K562 (cell line): ENCODE measurements around the gene FUT8. TPM values are rescaled to one million over a fixed set of nuclear protein-coding genes. Genes with fewer than 3 reads are reported as not detected.

Experiments
- ATAC-seq: fragments of 200-7000 bp; cut with Tn5 transposase; 3 replicates; pipeline ENCODE4 v1.9.1; 2020; ENCODE audit warnings: moderate library complexity
- BruUV-seq: library from RNA; stranded (reverse); fragments of 400-500 nt; replicated peaks from 2 replicates; lab custom pipeline; 2021; lab: Mats Ljungman, UMichigan
- CTCF ChIA-PET: fragments of 300-600 bp; formaldehyde crosslinking; extraction: SDS; loops from one replicate; lab custom pipeline; 2021; ENCODE audit warnings: low intra/inter-chr PET ratio; lab: Yijun Ruan, JAX
- POLR2A ChIA-PET: fragments of 300-600, 350-650 bp; sonication (Branson Sonifier 250); formaldehyde crosslinking; extraction: SDS; loops from one replicate; lab custom pipeline; 2021; ENCODE audit warnings: antibody characterized with exemption, inconsistent platforms; lab: Yijun Ruan, JAX
- DNase-seq, 4 experiments: peaks; one replicate each; pipeline versions ENCODE4 v3.0.0 to v3.0.0-alpha.2; 2011 to 2018; ENCODE audit warnings: low spot score in 3 of 4, mixed read lengths in 3 of 4; ENCODE audit errors: extremely low read depth in 1 of 4
- FAIRE-seq: peaks from 2 replicates; lab custom pipeline; 2011; peaks lifted over from hg19 to GRCh38; lab: Jason Lieb, UNC
- H2AFZ ChIP-seq: 2 replicates; pipeline ENCODE4 v1.6.0; 2011; ENCODE audit warnings: low read depth, low read length, control low read depth, inconsistent platforms
- H3K27ac ChIP-seq: fragments of 200-600 bp; 3 replicates; pipeline ENCODE4 v1.8.0; 2011; ENCODE audit warnings: low read depth, mild to moderate bottlenecking, control low read depth, inconsistent platforms, low read length, moderate library complexity, mixed read lengths; ENCODE audit errors: extremely low read depth
- H3K27me3 ChIP-seq, 2 experiments: fragments of 300-600 bp in 1 of 2; 2 replicates in 1 of 2; 3 replicates in 1 of 2; pipeline versions ENCODE4 v1.6.0 to v1.8.0; 2011; ENCODE audit warnings: inconsistent platforms in 2 of 2, low read length in 2 of 2, mild to moderate bottlenecking in 1 of 2, mixed read lengths in 1 of 2, moderate library complexity in 1 of 2; ENCODE audit not compliant: control insufficient read depth in 2 of 2, insufficient read depth in 2 of 2
- H3K36me3 ChIP-seq: fragments of 300-600 bp; 3 replicates; pipeline ENCODE4 v1.8.0; 2011; ENCODE audit warnings: mild to moderate bottlenecking, low read length, inconsistent platforms; ENCODE audit not compliant: control insufficient read depth, insufficient read depth
- H3K4me1 ChIP-seq, 2 experiments: fragments of 200-600 bp in 1 of 2; replicated peaks in 1 of 2; 2 replicates in 1 of 2; 3 replicates in 1 of 2; pipeline versions ENCODE4 v1.5.1 to v1.8.0; 2011; ENCODE audit warnings: inconsistent platforms in 2 of 2, low read length in 2 of 2, mild to moderate bottlenecking in 1 of 2, mixed read lengths in 1 of 2, moderate library complexity in 1 of 2; ENCODE audit not compliant: control insufficient read depth in 2 of 2, insufficient read depth in 2 of 2
- H3K4me2 ChIP-seq: 2 replicates; pipeline ENCODE4 v1.6.1; 2011; ENCODE audit warnings: low read length, control low read depth, inconsistent platforms, mixed read lengths; ENCODE audit not compliant: insufficient read depth
- H3K4me3 ChIP-seq: fragments of 200-600 bp; sonication (generic), shearing (Covaris generic); 2 replicates; pipeline ENCODE4 v1.5.1; 2016; ENCODE audit warnings: control low read depth, inconsistent platforms
- H3K79me2 ChIP-seq: fragments of 200-600 bp; 3 replicates; pipeline ENCODE4 v1.8.0; 2011; ENCODE audit warnings: low read length, inconsistent platforms; ENCODE audit not compliant: control insufficient read depth, insufficient read depth
- H3K9ac ChIP-seq, 2 experiments: 2 replicates each; pipeline versions ENCODE4 v1.6.0 to v1.6.1; 2011; ENCODE audit warnings: low read depth in 2 of 2, low read length in 2 of 2, control low read depth in 1 of 2, inconsistent platforms in 1 of 2, mild to moderate bottlenecking in 1 of 2, mixed read lengths in 1 of 2; ENCODE audit not compliant: insufficient read depth in 1 of 2
- H3K9me1 ChIP-seq: one replicate; pipeline ENCODE4 v1.6.0; 2011; ENCODE audit warnings: inconsistent platforms, mild to moderate bottlenecking, low read length, moderate library complexity; ENCODE audit not compliant: control insufficient read depth, insufficient read depth
- H3K9me3 ChIP-seq: replicated peaks from 2 replicates; pipeline ENCODE4 v1.5.1; 2011; ENCODE audit warnings: low read depth, low read length, inconsistent platforms; ENCODE audit not compliant: control insufficient read depth, insufficient read depth
- H4K20me1 ChIP-seq: replicated peaks from 2 replicates; pipeline ENCODE4 v1.6.1; 2011; ENCODE audit warnings: low read length, inconsistent platforms, mixed read lengths; ENCODE audit not compliant: control insufficient read depth, insufficient read depth
- ATF2 ChIP-seq: sonication (generic); formaldehyde crosslinking; IDR thresholded peaks from 2 replicates; pipeline ENCODE4 v1.8.1; 2022; ENCODE audit warnings: missing genetic modification reagents
- GATAD2B ChIP-seq: fragments of 450-650 bp; IDR thresholded peaks from 2 replicates; pipeline ENCODE4 v1.6.1; 2017; ENCODE audit warnings: mild to moderate bottlenecking, borderline replicate concordance
- KAT2B ChIP-seq: IDR thresholded peaks from one replicate; pipeline ENCODE4 v1.6.1; 2012; ENCODE audit warnings: low read depth, mild to moderate bottlenecking, control low read depth, inconsistent platforms, low read length, moderate library complexity
- NR2F6 ChIP-seq: fragments of 450-650 bp; formaldehyde crosslinking; IDR thresholded peaks from 2 replicates; pipeline ENCODE4 v1.4.0; 2020; ENCODE audit warnings: mild to moderate bottlenecking
- NR4A1 ChIP-seq, 2 experiments: fragments of 250-450 bp in 1 of 2; fragments of 450-650 bp in 1 of 2; sonication (Bioruptor Pico) in 1 of 2; IDR thresholded peaks; 2 replicates each; pipeline versions ENCODE4 v1.4.0 to v1.6.1; 2016 to 2020; ENCODE audit warnings: mild to moderate bottlenecking in 2 of 2, missing compliant biosample characterization in 1 of 2, missing genetic modification characterization in 1 of 2, moderate library complexity in 1 of 2
- TEAD4 ChIP-seq, 2 experiments: sonication (generic) in 1 of 2; formaldehyde crosslinking in 1 of 2; IDR thresholded peaks; 2 replicates each; pipeline versions ENCODE4 v1.6.1 to v1.8.0; 2012 to 2022; ENCODE audit warnings: borderline replicate concordance in 1 of 2, inconsistent platforms in 1 of 2, low read length in 1 of 2, mild to moderate bottlenecking in 1 of 2, missing genetic modification reagents in 1 of 2
- ZNF311 ChIP-seq: fragments of 250-450 bp; sonication (Bioruptor Pico); IDR thresholded peaks from 2 replicates; pipeline ENCODE4 v1.4.0; 2020; ENCODE audit warnings: mild to moderate bottlenecking, moderate library complexity
- ZNF592 ChIP-seq: fragments of 450-650 bp; IDR thresholded peaks from 2 replicates; pipeline ENCODE4 v1.6.1; 2017; ENCODE audit warnings: antibody characterized with exemption, mild to moderate bottlenecking
- WGBS: fragments of 100-300 bp; shearing (Covaris generic); methylation state at CpG from one replicate; pipeline ENCODE4 v1.1.6; 2016; ENCODE audit warnings: low coverage, mixed read lengths; ENCODE audit not compliant: insufficient coverage; ENCODE audit errors: missing lambda C conversion rate; 5-methylcytosine and 5-hydroxymethylcytosine counted together
- in situ Hi-C: fragments of 300-500 bp; cut with MboI; formaldehyde crosslinking; loops from 4 replicates; pipeline ENCODE4 v1.15.0; 2018; ENCODE audit warnings: inconsistent platforms, mixed read lengths
- intact Hi-C: fragments of 100-400 bp; cut with micrococcal nuclease; formaldehyde crosslinking; loops from 2 replicates; pipeline ENCODE4 v1.14.2; 2022
- polyA plus RNA-seq, 8 experiments: library from polyadenylated mRNA; depleted of rRNA in 4 of 8; stranded (reverse) in 5 of 8; unstranded in 3 of 8; fragments of >200 nt; fragmentation: Nextera tagmentation in 2 of 8; fragmentation: Illumina TruSeq in 1 of 8; extraction: Ambion mirVana in 2 of 8; extraction: Trizol in 1 of 8; gene quantifications; 2 replicates each; pipeline versions ENCODE4 v1.2.1 to v1.2.3, GENCODE V29; 2011 to 2014; ENCODE audit warnings: inconsistent platforms in 1 of 8, missing spikeins in 1 of 8
- total RNA-seq, 7 experiments: library from RNA; depleted of rRNA in 6 of 7; stranded (reverse); fragments of >200 nt in 6 of 7; fragmentation: Illumina TruSeq in 2 of 7; extraction: Trizol in 2 of 7; gene quantifications; 2 replicates each; pipeline versions ENCODE4 v1.2.1 to v1.2.3, GENCODE V29; 2011 to 2021; ENCODE audit warnings: low replicate concordance in 1 of 7
- TF ChIP-seq, protein P1 (sequence below): fragments of 200-400 bp; formaldehyde crosslinking; IDR thresholded peaks from 2 replicates; pipeline ENCODE4 v1.6.1; 2017; ENCODE audit warnings: mild to moderate bottlenecking, low read depth, low read length, moderate library complexity
- TF ChIP-seq, protein P2 (sequence below), 2 experiments: fragments of 250-450 bp in 1 of 2; fragments of 450-650 bp in 1 of 2; sonication (Bioruptor Pico) in 1 of 2; IDR thresholded peaks; 2 replicates each; pipeline versions ENCODE4 v1.6.1 to v1.8.0; 2016 to 2021; ENCODE audit warnings: mild to moderate bottlenecking in 2 of 2, moderate library complexity in 2 of 2, missing compliant biosample characterization in 1 of 2, missing genetic modification characterization in 1 of 2

The FUT8 gene
- total and polyA plus RNA-seq, 9 of the 15 experiments (the other 6 are each of a cell fraction or from before 2014, with no cell fraction given) = 4.1 to 15.2 (median 7.8) TPM

DNA sequence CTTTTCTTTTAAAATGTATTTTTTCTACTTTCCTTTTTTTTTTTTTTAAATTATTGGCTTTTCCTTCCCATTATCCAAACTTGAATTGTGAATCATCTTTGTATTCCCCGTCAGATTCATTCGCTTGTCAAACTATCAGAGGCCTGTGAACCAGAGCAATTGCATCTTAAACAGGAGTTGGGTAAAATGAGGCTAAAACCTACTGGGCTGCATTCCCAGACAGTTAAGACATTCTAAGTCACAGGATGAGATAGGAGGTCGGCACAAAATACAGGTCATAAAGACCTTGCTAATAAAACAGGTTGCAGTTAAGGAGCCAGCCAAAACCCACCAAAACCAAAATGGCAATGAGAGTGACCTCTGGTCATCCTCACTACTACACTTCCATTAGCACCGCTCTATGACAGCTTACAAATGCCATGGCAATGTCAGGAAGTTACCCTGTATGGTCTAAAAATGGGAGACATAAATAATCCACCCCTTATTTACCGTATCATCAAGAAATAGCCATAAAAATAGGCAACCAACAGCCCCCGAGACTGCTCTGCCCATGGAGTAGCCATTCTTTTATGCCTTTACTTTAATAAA, 19.9 kb downstream of the FUT8 start:
- Histone ChIP-seq H3K9ac (peak overlapping the region in 1 of 2 experiments; percentile 56; a peak in 2 of 4 replicates), H3K27ac (peak overlapping the region; percentile 64), H4K20me1 (no peaks in the 10 kb centered on the region), H3K4me2 (peak overlapping the region; percentile 51; the same call in 1 of the 2 replicates), H3K4me1 (peaks cover 6 to 30% of the 10 kb centered on the region in 2 experiments; a peak in 4 of 5 replicates), H3K27me3 (no peaks in the 10 kb centered on the region), H2AFZ (peak overlapping the region; percentile 69), H3K9me3 (no peaks in the 10 kb centered on the region; the same call in none of the 2 replicates), H3K9me1 (no peaks in the 10 kb centered on the region), H3K36me3 (no peaks in the 10 kb centered on the region), H3K79me2 (peaks cover 43% of the 10 kb centered on the region), H3K4me3 (no peak overlapping the region)
- DNase-seq (no peak), ATAC-seq (peak; percentile 15), FAIRE-seq (no peak)
- in situ Hi-C loops (no loop called here), intact Hi-C loops (no loop called here)
- POLR2A ChIA-PET = no interaction called here
- no TSS peak for BruUV-seq
- WGBS = 26% methylated on average over 5 of the region's 6 CpGs
- CTCF ChIA-PET = interaction anchor here (0.7 kb wide), 1 partner anchor 8 kb away, joined by 3 read pairs; no protein-coding TSS in a partner anchor
- TF ChIP-seq TEAD4 (IDR thresholded peaks at IDR 0.05; ENCODE audit: low read length) (no peak), TEAD4 (CRISPR knock-in tag; IDR thresholded peaks at IDR 0.05; ENCODE audit: borderline replicate concordance) (no peak), ATF2 (CRISPR knock-in tag) (no peak), ZNF311 (CRISPR knock-in tag) (peak; percentile 83; the same call in 1 of the 2 replicates), GATAD2B (no peak), KAT2B (no peak), NR2F6 (CRISPR knock-in tag) (no peak), NR4A1 (CRISPR knock-in tag; IDR thresholded peaks at IDR 0.05) (no peak), NR4A1 (tag; IDR thresholded peaks at IDR 0.05) (peak; percentile 77), ZNF592 (peak; percentile 50; the same call in 1 of the 2 replicates)
- TF ChIP-seq, protein P1, sequence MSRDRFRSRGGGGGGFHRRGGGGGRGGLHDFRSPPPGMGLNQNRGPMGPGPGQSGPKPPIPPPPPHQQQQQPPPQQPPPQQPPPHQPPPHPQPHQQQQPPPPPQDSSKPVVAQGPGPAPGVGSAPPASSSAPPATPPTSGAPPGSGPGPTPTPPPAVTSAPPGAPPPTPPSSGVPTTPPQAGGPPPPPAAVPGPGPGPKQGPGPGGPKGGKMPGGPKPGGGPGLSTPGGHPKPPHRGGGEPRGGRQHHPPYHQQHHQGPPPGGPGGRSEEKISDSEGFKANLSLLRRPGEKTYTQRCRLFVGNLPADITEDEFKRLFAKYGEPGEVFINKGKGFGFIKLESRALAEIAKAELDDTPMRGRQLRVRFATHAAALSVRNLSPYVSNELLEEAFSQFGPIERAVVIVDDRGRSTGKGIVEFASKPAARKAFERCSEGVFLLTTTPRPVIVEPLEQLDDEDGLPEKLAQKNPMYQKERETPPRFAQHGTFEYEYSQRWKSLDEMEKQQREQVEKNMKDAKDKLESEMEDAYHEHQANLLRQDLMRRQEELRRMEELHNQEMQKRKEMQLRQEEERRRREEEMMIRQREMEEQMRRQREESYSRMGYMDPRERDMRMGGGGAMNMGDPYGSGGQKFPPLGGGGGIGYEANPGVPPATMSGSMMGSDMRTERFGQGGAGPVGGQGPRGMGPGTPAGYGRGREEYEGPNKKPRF = no peak
- TF ChIP-seq, protein P2, sequence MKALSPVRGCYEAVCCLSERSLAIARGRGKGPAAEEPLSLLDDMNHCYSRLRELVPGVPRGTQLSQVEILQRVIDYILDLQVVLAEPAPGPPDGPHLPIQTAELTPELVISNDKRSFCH (CRISPR knock-in tag; IDR thresholded peaks at IDR 0.05) = no peak
- TF ChIP-seq, protein P2 (tag; IDR thresholded peaks at IDR 0.05) = peak; percentile 62; the same call in 1 of the 2 replicates
